Mucosa of rectum (tissue), 2 donors: Measurements from ENCODE around the gene METTL6.
"Not testable (repeated sequence)": the region's sequence is repeated elsewhere in the genome, so short reads cannot be mapped to it uniquely, and the experiment has no call there.

Source experiments
- H3K27ac ChIP-seq, 2 donors: one replicate each; pipeline ENCODE4 v1.7.0; 2013; ENCODE audit warnings: inconsistent platforms in 2 of 2, low read depth in 2 of 2, low read length in 2 of 2
- H3K27me3 ChIP-seq, 2 donors: one replicate each; pipeline ENCODE4 v1.7.0; 2013; ENCODE audit warnings: low read length in 2 of 2; ENCODE audit not compliant: control insufficient read depth in 2 of 2, insufficient read depth in 2 of 2
- H3K36me3 ChIP-seq, 2 donors: one replicate each; pipeline ENCODE4 v1.7.0; 2013; ENCODE audit warnings: low read length in 2 of 2; ENCODE audit not compliant: control insufficient read depth in 2 of 2, insufficient read depth in 2 of 2
- H3K4me1 ChIP-seq, 2 donors: one replicate each; pipeline ENCODE4 v1.7.0; 2013; ENCODE audit warnings: low read length in 2 of 2, mild to moderate bottlenecking in 1 of 2; ENCODE audit not compliant: control insufficient read depth in 2 of 2, insufficient read depth in 2 of 2
- H3K4me3 ChIP-seq, 2 donors: one replicate each; pipeline ENCODE4 v1.7.0; 2013; ENCODE audit warnings: low read length in 2 of 2
- H3K9ac ChIP-seq, 2 donors: one replicate each; pipeline ENCODE4 v1.7.0; 2013; ENCODE audit warnings: low read length in 2 of 2, low read depth in 1 of 2, mild to moderate bottlenecking in 1 of 2
- H3K9me3 ChIP-seq, 2 donors: one replicate each; pipeline ENCODE4 v1.7.0; 2013; ENCODE audit warnings: low read length in 2 of 2; ENCODE audit not compliant: control insufficient read depth in 2 of 2
- donor health status: healthy.
- donor health status: Normal muscosa, but diverticular disease.

Gene METTL6

GRCh38 chr3:15377961-15378791 lies 49.2 kb downstream of the METTL6 start:
- peak overlapping the region; percentile 4 to 8 for H3K4me3 ChIP-seq
- H3K4me1 ChIP-seq = peaks cover 9 to 10% of the 10 kb centered on the region in 2 donors
- H3K9me3 ChIP-seq = no peaks in the 10 kb centered on the region
- H3K9ac ChIP-seq = no peak overlapping the region
- H3K27me3 ChIP-seq = no peaks in the 10 kb centered on the region
- H3K27ac ChIP-seq = peak overlapping the region; percentile 16 to 44
- no peaks in the 10 kb centered on the region for H3K36me3 ChIP-seq

GRCh38 chr3:15375461-15376000 lies 51.8 kb downstream of the METTL6 start:
- no peaks in the 10 kb centered on the region for H3K27me3 ChIP-seq
- H3K9ac ChIP-seq = no peak overlapping the region
- no peaks in the 10 kb centered on the region for H3K9me3 ChIP-seq
- no peak overlapping the region for H3K4me3 ChIP-seq
- peaks cover 3 to 4% of the 10 kb centered on the region in 2 donors for H3K4me1 ChIP-seq
- no peak overlapping the region for H3K27ac ChIP-seq
- no peaks in the 10 kb centered on the region for H3K36me3 ChIP-seq

GRCh38 chr3:15372918-15373317 lies 54.4 kb downstream of the METTL6 start:
- Histone ChIP-seq H3K27me3 (no peaks in the 10 kb centered on the region), H3K9ac (no peak overlapping the region), H3K9me3 (no peaks in the 10 kb centered on the region), H3K4me3 (no peak overlapping the region), H3K27ac (no peak overlapping the region), H3K4me1 (peaks cover 2% of the 10 kb centered on the region in 2 donors), H3K36me3 (no peaks in the 10 kb centered on the region)

- H3K4me1 ChIP-seq = no peaks in the 10 kb centered on the region
- H3K36me3 ChIP-seq = no peaks in the 10 kb centered on the region
- no peaks in the 10 kb centered on the region for H3K9me3 ChIP-seq
- no peak overlapping the region for H3K4me3 ChIP-seq
- H3K27me3 ChIP-seq = no peaks in the 10 kb centered on the region
- H3K9ac ChIP-seq = no peak overlapping the region
- H3K27ac ChIP-seq = no peak overlapping the region
Observed at GRCh38 chr3:15368561-15369135, 58.7 kb downstream of the METTL6 start.

- Histone ChIP-seq H3K4me3 (no peak overlapping the region), H3K4me1 (peaks cover 0 to 4% of the 10 kb centered on the region in 2 donors), H3K9me3 (no peaks in the 10 kb centered on the region), H3K27me3 (no peaks in the 10 kb centered on the region), H3K27ac (no peak overlapping the region), H3K36me3 (no peaks in the 10 kb centered on the region), H3K9ac (no peak overlapping the region)
Observed at GRCh38 chr3:15367059-15367458, 60.3 kb downstream of the METTL6 start.

GRCh38 chr3:15364078-15364477 lies 63.3 kb downstream of the METTL6 start:
- not testable (repeated sequence) for H3K9ac ChIP-seq, H3K4me1 ChIP-seq, H3K9me3 ChIP-seq, H3K27ac ChIP-seq, H3K36me3 ChIP-seq, H3K27me3 ChIP-seq, H3K4me3 ChIP-seq

- H3K4me1 ChIP-seq = peaks cover 0 to 8% of the 10 kb centered on the region in 2 donors
- peak overlapping the region; percentile 3 to 63 for H3K27ac ChIP-seq
- no peaks in the 10 kb centered on the region for H3K27me3 ChIP-seq
- H3K9me3 ChIP-seq = no peaks in the 10 kb centered on the region
- no peak overlapping the region for H3K4me3 ChIP-seq
- H3K36me3 ChIP-seq = no peaks in the 10 kb centered on the region
- H3K9ac ChIP-seq = no peak overlapping the region
Observed at GRCh38 chr3:15361494-15362214, 65.7 kb downstream of the METTL6 start.

- H3K9me3 ChIP-seq = no peaks in the 10 kb centered on the region
- H3K36me3 ChIP-seq = no peaks in the 10 kb centered on the region
- H3K27me3 ChIP-seq = no peaks in the 10 kb centered on the region
- peak overlapping the region in 1 of 2 donors; percentile 63 for H3K27ac ChIP-seq
- no peak overlapping the region for H3K9ac ChIP-seq
- H3K4me1 ChIP-seq = peaks cover 4 to 8% of the 10 kb centered on the region in 2 donors
- no peak overlapping the region for H3K4me3 ChIP-seq
Observed at GRCh38 chr3:15360788-15361493, 66.4 kb downstream of the METTL6 start.
